B cell (primary cell): ENCODE data around the gene MAPK10. TPM values are rescaled to one million over a fixed set of nuclear protein-coding genes. Genes with fewer than 3 reads are reported as not detected.

ENCODE experiments used
- ATAC-seq: fragments of 200-7000 bp; cut with Tn5 transposase; one replicate; pipeline ENCODE4 v1.10.0; 2021; ENCODE audit warnings: low read depth, mild to moderate bottlenecking, moderate number of reproducible peaks, moderate library complexity
- CTCF ChIA-PET: fragments of 350-600 bp; sonication (Branson Sonifier 250); formaldehyde crosslinking; loops from one replicate; lab custom pipeline; 2021; ENCODE audit warnings: antibody characterized with exemption, inconsistent platforms; lab: Charles Lee
- POLR2A ChIA-PET: fragments of 350-600 bp; sonication (Branson Sonifier 250); formaldehyde crosslinking; loops from one replicate; lab custom pipeline; 2021; ENCODE audit warnings: antibody characterized with exemption; lab: Charles Lee
- DNase-seq: peaks from one replicate; pipeline ENCODE4 v3.0.0; 2013
- H2AFZ ChIP-seq: 2 replicates; pipeline ENCODE4 v1.6.1; 2012; ENCODE audit warnings: mild to moderate bottlenecking, low read depth, low read length; ENCODE audit not compliant: insufficient read depth, poor library complexity, severe bottlenecking
- H3K27ac ChIP-seq, 2 donors: 1 replicate in 1 of 2; 2 replicates in 1 of 2; pipeline ENCODE4 v1.5.1; 2012 to 2013; ENCODE audit warnings: low read length in 2 of 2, mild to moderate bottlenecking in 2 of 2, moderate library complexity in 1 of 2
- H3K27me3 ChIP-seq, 4 experiments: fragments of 200-600 bp in 1 of 4; sonication (generic) in 1 of 4; replicated peaks in 1 of 4; 1 replicate in 2 of 4; 2 replicates in 2 of 4; pipeline versions ENCODE4 v1.6.1 to v1.7.0; 2013 to 2016; ENCODE audit warnings: low read length in 3 of 4, mild to moderate bottlenecking in 2 of 4, mixed read lengths in 1 of 4, moderate library complexity in 1 of 4; ENCODE audit not compliant: insufficient read depth in 4 of 4, control insufficient read depth in 3 of 4; ENCODE audit errors: control extremely low read depth in 1 of 4
- H3K36me3 ChIP-seq, 2 experiments: replicated peaks in 1 of 2; 1 replicate in 1 of 2; 2 replicates in 1 of 2; pipeline versions ENCODE4 v1.6.1 to v1.7.1; 2013; ENCODE audit warnings: low read length in 1 of 2; ENCODE audit not compliant: insufficient read depth in 2 of 2, control insufficient read depth in 1 of 2; ENCODE audit errors: control extremely low read depth in 1 of 2, extremely low read depth in 1 of 2
- H3K4me1 ChIP-seq, 2 donors: fragments of 200-600 bp in 1 of 2; sonication (generic) in 1 of 2; 1 replicate in 1 of 2; 2 replicates in 1 of 2; pipeline versions ENCODE4 v1.5.1 to v1.6.1; 2013 to 2017; ENCODE audit warnings: low read length in 2 of 2; ENCODE audit not compliant: control insufficient read depth in 2 of 2, insufficient read depth in 2 of 2
- H3K4me2 ChIP-seq: replicated peaks from 2 replicates; pipeline ENCODE3; 2012; ENCODE audit warnings: mild to moderate bottlenecking, low read depth, low read length; ENCODE audit not compliant: poor library complexity, severe bottlenecking
- H3K4me3 ChIP-seq, 5 experiments: fragments of 200-600 bp in 1 of 5; sonication (generic) in 1 of 5; 1 replicate in 3 of 5; 2 replicates in 2 of 5; pipeline versions ENCODE4 v1.5.1 to v1.7.0; 2011 to 2016; ENCODE audit warnings: low read length in 4 of 5, mild to moderate bottlenecking in 4 of 5, low read depth in 2 of 5, control low read depth in 1 of 5, moderate library complexity in 1 of 5; ENCODE audit not compliant: insufficient read depth in 1 of 5; ENCODE audit errors: control extremely low read depth in 1 of 5, extremely low read depth in 1 of 5
- H3K79me2 ChIP-seq: fragments of 200-600 bp; sonication (generic); one replicate; pipeline ENCODE4 v1.6.0; 2016; ENCODE audit warnings: low read length; ENCODE audit not compliant: control insufficient read depth, insufficient read depth
- H3K9ac ChIP-seq: fragments of 200-600 bp; sonication (generic); 2 replicates; pipeline ENCODE4 v1.6.1; 2017; ENCODE audit warnings: mild to moderate bottlenecking, low read length, moderate library complexity
- H3K9me3 ChIP-seq, 3 donors: one replicate each; pipeline versions ENCODE4 v1.6.1 to v1.7.1; 2013; ENCODE audit warnings: low read length in 2 of 3; ENCODE audit not compliant: control insufficient read depth in 2 of 3, insufficient read depth in 1 of 3; ENCODE audit errors: control extremely low read depth in 1 of 3
- H4K20me1 ChIP-seq: 2 replicates; pipeline ENCODE4 v1.6.0; 2012; ENCODE audit warnings: mild to moderate bottlenecking, low read length; ENCODE audit not compliant: insufficient read depth, control insufficient read depth, poor library complexity, severe bottlenecking
- H3K27ac Mint-ChIP-seq: one replicate; pipeline ENCODE4 v1.8.0; 2021; ENCODE audit warnings: mixed read lengths
- H3K27me3 Mint-ChIP-seq: one replicate; pipeline ENCODE4 v1.8.0; 2021; ENCODE audit warnings: mixed read lengths
- H3K4me1 Mint-ChIP-seq: one replicate; pipeline ENCODE4 v1.8.0; 2021; ENCODE audit warnings: mixed read lengths
- H3K4me3 Mint-ChIP-seq: one replicate; pipeline ENCODE4 v1.8.0; 2021; ENCODE audit warnings: mixed read lengths
- H3K9me3 Mint-ChIP-seq: one replicate; pipeline ENCODE4 v1.8.0; 2022; ENCODE audit warnings: mixed read lengths; ENCODE audit not compliant: insufficient read depth
- EZH2 ChIP-seq: IDR thresholded peaks from 2 replicates; pipeline ENCODE4 v1.6.1; 2012; ENCODE audit warnings: borderline replicate concordance, low read depth, mild to moderate bottlenecking, moderate library complexity, low read length; ENCODE audit not compliant: insufficient read depth, poor library complexity, severe bottlenecking
- WGBS: methylation state at CpG from one replicate; pipeline ENCODE4 v1.1.5; 2013; ENCODE audit warnings: missing lambda C conversion rate; ENCODE audit not compliant: insufficient coverage; 5-methylcytosine and 5-hydroxymethylcytosine counted together
- intact Hi-C: fragments of 100-400 bp; cut with micrococcal nuclease; formaldehyde crosslinking; loops from one replicate; pipeline ENCODE4 v1.10.0; 2022
- polyA plus RNA-seq: library from polyadenylated mRNA; depleted of rRNA; stranded (reverse); fragments of >200 nt; gene quantifications from 2 replicates; pipeline ENCODE4 v1.2.3, GENCODE V29; 2012
- total RNA-seq, 2 donors: library from RNA; stranded (reverse); fragments of 120-200 nt in 1 of 2; gene quantifications; 1 replicate in 1 of 2; 2 replicates in 1 of 2; pipeline versions ENCODE4 v1.2.3 to v1.2.4, GENCODE V29; 2013 to 2022
- TF ChIP-seq, protein P1 (sequence below): fragments of 200-600 bp; IDR thresholded peaks from one replicate; pipeline ENCODE4 v1.8.0; 2022; ENCODE audit warnings: antibody characterized with exemption, mild to moderate bottlenecking

The MAPK10 gene
- total and polyA plus RNA-seq, 2 donors (not counting 1 experiment from before 2014, with no cell fraction given) = 0.03 to 3.1 TPM

DNA sequence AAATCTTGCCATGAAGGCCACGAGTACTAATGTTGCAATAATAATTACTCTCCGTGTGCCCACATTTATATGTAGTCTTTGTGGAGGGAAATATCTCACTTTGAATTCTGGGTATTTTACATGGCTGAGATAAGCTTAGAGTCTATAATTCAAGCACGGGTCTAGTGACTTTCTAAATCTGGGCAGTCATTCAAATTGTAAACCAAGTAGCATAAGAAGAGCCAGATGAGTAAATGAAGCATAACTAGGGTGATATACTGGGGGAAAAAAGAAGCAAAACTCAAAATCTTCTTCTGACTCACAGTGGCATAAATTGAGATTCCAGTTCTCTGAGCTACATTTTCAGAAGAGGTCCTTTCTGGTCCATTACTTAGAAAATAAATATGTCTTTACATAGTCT lies 53.0 kb downstream of the MAPK10 start:
- POLR2A ChIA-PET = no interaction called here
- Mint-ChIP-seq H3K4me3 (no peak overlapping the region), H3K27me3 (peaks cover 4% of the 10 kb centered on the region), H3K27ac (no peak overlapping the region), H3K9me3 (no peaks in the 10 kb centered on the region), H3K4me1 (peaks cover 4% of the 10 kb centered on the region)
- no peak for DNase-seq
- H3K4me3 ChIP-seq = no peak overlapping the region
- intact Hi-C loops = no loop called here
- TF ChIP-seq EZH2 = no peak
- TF ChIP-seq, protein P1, sequence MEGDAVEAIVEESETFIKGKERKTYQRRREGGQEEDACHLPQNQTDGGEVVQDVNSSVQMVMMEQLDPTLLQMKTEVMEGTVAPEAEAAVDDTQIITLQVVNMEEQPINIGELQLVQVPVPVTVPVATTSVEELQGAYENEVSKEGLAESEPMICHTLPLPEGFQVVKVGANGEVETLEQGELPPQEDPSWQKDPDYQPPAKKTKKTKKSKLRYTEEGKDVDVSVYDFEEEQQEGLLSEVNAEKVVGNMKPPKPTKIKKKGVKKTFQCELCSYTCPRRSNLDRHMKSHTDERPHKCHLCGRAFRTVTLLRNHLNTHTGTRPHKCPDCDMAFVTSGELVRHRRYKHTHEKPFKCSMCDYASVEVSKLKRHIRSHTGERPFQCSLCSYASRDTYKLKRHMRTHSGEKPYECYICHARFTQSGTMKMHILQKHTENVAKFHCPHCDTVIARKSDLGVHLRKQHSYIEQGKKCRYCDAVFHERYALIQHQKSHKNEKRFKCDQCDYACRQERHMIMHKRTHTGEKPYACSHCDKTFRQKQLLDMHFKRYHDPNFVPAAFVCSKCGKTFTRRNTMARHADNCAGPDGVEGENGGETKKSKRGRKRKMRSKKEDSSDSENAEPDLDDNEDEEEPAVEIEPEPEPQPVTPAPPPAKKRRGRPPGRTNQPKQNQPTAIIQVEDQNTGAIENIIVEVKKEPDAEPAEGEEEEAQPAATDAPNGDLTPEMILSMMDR = no peak
- H2AFZ ChIP-seq = no peak overlapping the region
- H3K27me3 ChIP-seq = no peaks in the 10 kb centered on the region
- no peaks in the 10 kb centered on the region for H4K20me1 ChIP-seq
- no peak overlapping the region for H3K9ac ChIP-seq
- WGBS = 93% methylated on average over 2 of the region's 3 CpGs
- no peaks in the 10 kb centered on the region for H3K79me2 ChIP-seq
- CTCF ChIA-PET = no interaction called here
- no peak for ATAC-seq
- no peak overlapping the region for H3K4me2 ChIP-seq
- H3K27ac ChIP-seq = no peak overlapping the region
- no peaks in the 10 kb centered on the region for H3K36me3 ChIP-seq
- H3K4me1 ChIP-seq = no peaks in the 10 kb centered on the region
- H3K9me3 ChIP-seq = no peaks in the 10 kb centered on the region

DNA sequence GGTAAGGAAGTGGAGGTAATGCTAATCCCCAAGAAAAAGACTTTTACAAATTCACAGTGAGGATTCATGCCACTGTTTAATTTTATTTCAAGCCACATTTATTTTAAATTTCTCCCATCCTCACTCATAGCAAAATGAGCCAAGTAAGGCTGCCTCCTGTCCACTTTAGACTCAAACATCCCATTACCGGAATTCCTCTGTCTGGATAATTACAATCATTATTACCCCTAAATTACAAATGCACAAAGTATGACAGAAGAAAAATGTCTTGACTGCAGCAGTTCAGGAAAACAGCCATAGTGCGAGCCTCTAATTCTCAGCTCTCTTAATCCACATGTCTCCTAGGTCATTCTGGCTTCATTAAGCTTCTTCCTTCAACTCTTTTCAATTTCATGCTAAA lies 57.0 kb downstream of the MAPK10 start:
- Histone ChIP-seq H3K79me2 (no peaks in the 10 kb centered on the region), H3K9ac (no peak overlapping the region), H3K36me3 (no peaks in the 10 kb centered on the region), H3K27ac (no peak overlapping the region), H3K4me2 (no peak overlapping the region), H2AFZ (no peak overlapping the region), H3K4me3 (no peak overlapping the region), H3K9me3 (no peaks in the 10 kb centered on the region), H4K20me1 (no peaks in the 10 kb centered on the region), H3K4me1 (no peaks in the 10 kb centered on the region), H3K27me3 (no peaks in the 10 kb centered on the region)
- Mint-ChIP-seq H3K27me3 (peaks cover 4% of the 10 kb centered on the region), H3K4me3 (no peak overlapping the region), H3K27ac (no peak overlapping the region), H3K9me3 (no peaks in the 10 kb centered on the region), H3K4me1 (peaks cover 4% of the 10 kb centered on the region)
- CTCF ChIA-PET = no interaction called here
- intact Hi-C loops = no loop called here
- ATAC-seq = no peak
- POLR2A ChIA-PET = no interaction called here
- no peak for TF ChIP-seq EZH2
- TF ChIP-seq, protein P1 = no peak
- 91% methylated on average over 2 of the region's 2 CpGs for WGBS
- DNase-seq = no peak
